ENCODE measurements around the gene NECAB2. TPM values are rescaled to one million over a fixed set of nuclear protein-coding genes. Genes with fewer than 3 reads are reported as not detected.
A peak's percentile ranks its signal among the peaks of the same experiment; 100 is the strongest.

Gene NECAB2
- total and polyA plus RNA-seq, 7 donors, result 0.34 to 3.1 (median 1.8) TPM; not detected in 4

- H3K4me3 ChIP-seq, result no peak overlapping the region
- H3K9me3 ChIP-seq, result peaks cover 0 to 8% (median 0%) of the 10 kb centered on the region in 4 donors
- H3K4me1 ChIP-seq, result no peaks in the 10 kb centered on the region
- DNase-seq, result no peak
- TF ChIP-seq CTCF (IDR thresholded peaks at IDR 0.05) (no peak), POLR2AphosphoS5 (IDR thresholded peaks at IDR 0.05) (no peak), POLR2A (IDR thresholded peaks at IDR 0.05) (no peak), EP300 (IDR thresholded peaks at IDR 0.05) (no peak)
- H3K36me3 ChIP-seq, result no peaks in the 10 kb centered on the region
- WGBS, 2 donors, result 95% methylated on average over 8 of the region's 8 CpGs
- intact Hi-C loops (cut with DNase I), result no loop called here
- no peak overlapping the region for H3K27ac ChIP-seq
- H3K27me3 ChIP-seq, result no peaks in the 10 kb centered on the region
Observed at GRCh38 chr16:83981799-83982198, 13.8 kb downstream of the NECAB2 start.

- intact Hi-C loops (cut with DNase I), result no loop called here
- Histone ChIP-seq H3K4me3 (no peak overlapping the region), H3K36me3 (no peaks in the 10 kb centered on the region), H3K27me3 (no peaks in the 10 kb centered on the region), H3K27ac (no peak overlapping the region), H3K9me3 (peaks cover 0 to 3% (median 0%) of the 10 kb centered on the region in 4 donors), H3K4me1 (no peaks in the 10 kb centered on the region)
- 57 to 80% methylated on average over 4 of the region's 4 CpGs for WGBS, 2 donors
- no peak for DNase-seq
- TF ChIP-seq POLR2A (IDR thresholded peaks at IDR 0.05), result no peak
Observed at GRCh38 chr16:83983491-83983890, 15.4 kb downstream of the NECAB2 start.

- WGBS, 2 donors, result 51 to 77% methylated on average over 8 of the region's 8 CpGs
- DNase-seq, result no peak
Observed at GRCh38 chr16:83989300-83989699, 21.3 kb downstream of the NECAB2 start.

GRCh38 chr16:83990492-83990891, 22.4 kb downstream of the NECAB2 start:
- intact Hi-C loops (cut with DNase I), result no loop called here
- WGBS, 2 donors, result 79 to 89% methylated on average over 11 of the region's 11 CpGs
- H3K4me1 ChIP-seq, result peaks cover 0 to 8% (median 0%) of the 10 kb centered on the region in 4 donors
- peaks cover 0 to 2% (median 0%) of the 10 kb centered on the region in 4 donors for H3K9me3 ChIP-seq
- H3K27ac ChIP-seq, result no peak overlapping the region
- H3K4me3 ChIP-seq, result no peak overlapping the region
- TF ChIP-seq POLR2AphosphoS5 (IDR thresholded peaks at IDR 0.05), result no peak
- TF ChIP-seq EP300 (IDR thresholded peaks at IDR 0.05), result no peak
- TF ChIP-seq CTCF (IDR thresholded peaks at IDR 0.05), result no peak
- TF ChIP-seq POLR2A (IDR thresholded peaks at IDR 0.05), result no peak
- no peak for DNase-seq
- no peaks in the 10 kb centered on the region for H3K36me3 ChIP-seq
- H3K27me3 ChIP-seq, result no peaks in the 10 kb centered on the region

More at GRCh38 chr16:83989300-83989699, 21.3 kb downstream of the NECAB2 start:
- peaks cover 0 to 8% (median 0%) of the 10 kb centered on the region in 4 donors for H3K4me1 ChIP-seq
- intact Hi-C loops (cut with DNase I), result no loop called here
- no peaks in the 10 kb centered on the region for H3K27me3 ChIP-seq
- no peak overlapping the region for H3K27ac ChIP-seq
- H3K4me3 ChIP-seq, result no peak overlapping the region
- peaks cover 0 to 2% (median 0%) of the 10 kb centered on the region in 4 donors for H3K9me3 ChIP-seq
- no peak for TF ChIP-seq CTCF (IDR thresholded peaks at IDR 0.05)
- no peaks in the 10 kb centered on the region for H3K36me3 ChIP-seq

GRCh38 chr16:83992624-83993023, 24.6 kb downstream of the NECAB2 start:
- intact Hi-C loops (cut with DNase I), result no loop called here
- no peak overlapping the region for H3K4me3 ChIP-seq
- H3K4me1 ChIP-seq, result peaks cover 0 to 8% (median 2%) of the 10 kb centered on the region in 4 donors
- WGBS, 2 donors, result 87 to 88% methylated on average over 6 of the region's 6 CpGs
- no peak overlapping the region for H3K27ac ChIP-seq
- H3K27me3 ChIP-seq, result peaks cover 0 to 16% (median 0%) of the 10 kb centered on the region in 3 donors
- DNase-seq, result no peak
- TF ChIP-seq CTCF (IDR thresholded peaks at IDR 0.05) (no peak), POLR2AphosphoS5 (IDR thresholded peaks at IDR 0.05) (peak in 1 of 4 donors; percentile 41), POLR2A (IDR thresholded peaks at IDR 0.05) (no peak)
- no peaks in the 10 kb centered on the region for H3K9me3 ChIP-seq
- no peaks in the 10 kb centered on the region for H3K36me3 ChIP-seq
